HG03196 (cell line): Measurements from ENCODE around the gene HIBCH.
A peak's percentile ranks its signal among the peaks of the same experiment; 100 is the strongest.
"Not testable (repeated sequence)": the region's sequence is repeated elsewhere in the genome, so short reads cannot be mapped to it uniquely, and the experiment has no call there.

ENCODE experiments used
- ATAC-seq: cut with Tn5 transposase; IDR thresholded peaks from one replicate; pipeline ENCODE4 v1.9.1; 2021; ENCODE audit not compliant: unreplicated experiment

The HIBCH gene, protein sequence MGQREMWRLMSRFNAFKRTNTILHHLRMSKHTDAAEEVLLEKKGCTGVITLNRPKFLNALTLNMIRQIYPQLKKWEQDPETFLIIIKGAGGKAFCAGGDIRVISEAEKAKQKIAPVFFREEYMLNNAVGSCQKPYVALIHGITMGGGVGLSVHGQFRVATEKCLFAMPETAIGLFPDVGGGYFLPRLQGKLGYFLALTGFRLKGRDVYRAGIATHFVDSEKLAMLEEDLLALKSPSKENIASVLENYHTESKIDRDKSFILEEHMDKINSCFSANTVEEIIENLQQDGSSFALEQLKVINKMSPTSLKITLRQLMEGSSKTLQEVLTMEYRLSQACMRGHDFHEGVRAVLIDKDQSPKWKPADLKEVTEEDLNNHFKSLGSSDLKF

DNA sequence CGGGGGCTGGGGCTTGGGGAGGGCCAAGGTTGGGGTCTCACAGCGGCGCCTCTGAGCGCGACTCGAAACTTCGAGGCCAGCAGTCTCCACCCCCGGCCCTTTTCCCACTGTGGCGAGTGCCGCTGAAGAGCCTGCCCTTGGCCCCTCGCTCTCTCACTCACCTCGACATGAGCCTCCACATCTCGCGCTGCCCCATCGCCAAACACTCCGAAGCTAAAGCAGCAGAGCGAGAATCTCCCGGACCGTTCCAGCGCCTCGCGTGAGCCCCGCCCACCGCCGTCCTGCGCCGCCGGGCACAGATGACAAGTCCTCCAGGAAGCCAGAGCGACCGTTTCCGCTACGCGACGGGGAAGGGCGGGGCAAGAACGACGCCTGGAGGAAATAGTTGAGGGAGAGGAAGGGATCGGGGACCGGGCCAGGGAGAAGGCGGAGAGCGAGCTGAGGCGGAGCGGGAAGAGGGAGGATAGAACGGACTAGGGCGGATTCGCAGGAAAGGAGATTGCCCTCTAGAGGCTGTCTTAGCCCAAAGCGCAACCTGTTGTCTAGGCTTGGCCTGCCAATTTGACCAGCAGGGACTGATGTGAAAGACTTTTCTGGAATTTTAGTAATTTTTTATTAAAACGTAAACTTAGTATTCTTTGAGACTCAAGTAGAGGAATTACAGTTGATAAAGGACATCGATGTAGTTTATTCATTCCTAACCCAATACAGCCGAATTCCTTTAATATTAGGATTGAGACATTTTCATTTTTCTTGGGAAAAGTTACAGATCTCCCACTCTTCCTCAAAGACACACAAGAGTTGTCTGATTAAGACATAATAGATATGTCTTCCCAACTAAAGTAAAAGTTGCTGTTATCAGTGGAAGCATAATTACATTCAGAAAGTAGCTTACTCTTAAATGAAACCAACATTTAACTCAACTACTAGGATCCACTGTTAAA is at the start of gene HIBCH:
Gene HIBCH (minus strand): TSS at position 272 of the 944 bp plus-strand sequence. CDS start 76 bp downstream, at position 196.
- ATAC-seq: peak; percentile 93

DNA sequence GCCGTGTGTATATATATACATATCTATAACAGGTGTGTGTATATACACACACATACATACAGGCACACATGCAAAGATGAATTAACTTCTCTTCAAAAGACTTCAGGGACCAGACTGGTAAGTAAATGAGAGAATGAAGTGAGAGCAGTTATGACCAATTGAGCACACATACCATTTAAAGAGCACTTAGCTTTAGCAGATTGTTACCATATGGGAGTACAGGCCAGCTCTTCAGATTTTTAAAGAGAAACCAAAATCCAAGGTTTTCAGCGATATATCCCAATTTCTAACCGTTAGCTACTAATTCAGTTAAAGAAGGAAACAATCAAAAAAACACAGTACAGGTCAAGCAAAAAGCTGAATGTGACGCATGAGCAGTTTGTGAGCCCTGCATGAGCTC is 47.5 kb upstream of the HIBCH start:
- ATAC-seq: no peak

DNA sequence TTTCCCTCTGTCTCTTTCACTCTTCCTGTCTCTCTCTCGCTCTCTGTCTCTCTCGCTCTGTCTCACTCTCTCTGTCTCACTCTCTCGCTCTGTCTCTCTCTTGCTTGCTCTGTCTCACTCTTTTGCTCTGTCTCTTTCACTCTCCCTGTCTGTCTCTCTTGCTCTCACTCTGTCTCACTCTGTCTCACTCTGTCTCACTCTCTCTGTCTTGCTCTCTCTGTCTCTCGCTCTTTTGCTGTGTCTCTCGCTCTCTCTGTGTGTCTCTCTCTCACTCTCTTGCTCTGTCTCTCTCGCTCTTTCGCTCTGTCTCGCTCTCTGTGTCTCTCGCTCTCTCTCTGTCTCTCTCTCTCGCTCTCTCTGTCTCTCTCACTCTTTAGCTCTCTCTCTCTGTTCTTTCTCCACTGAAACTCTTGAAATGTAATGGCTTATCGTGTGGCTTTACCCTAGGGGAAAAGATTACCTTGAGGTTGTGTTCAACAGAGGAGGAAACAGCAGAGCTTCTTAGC is 46.7 kb upstream of the HIBCH start:
- no peak for ATAC-seq

DNA sequence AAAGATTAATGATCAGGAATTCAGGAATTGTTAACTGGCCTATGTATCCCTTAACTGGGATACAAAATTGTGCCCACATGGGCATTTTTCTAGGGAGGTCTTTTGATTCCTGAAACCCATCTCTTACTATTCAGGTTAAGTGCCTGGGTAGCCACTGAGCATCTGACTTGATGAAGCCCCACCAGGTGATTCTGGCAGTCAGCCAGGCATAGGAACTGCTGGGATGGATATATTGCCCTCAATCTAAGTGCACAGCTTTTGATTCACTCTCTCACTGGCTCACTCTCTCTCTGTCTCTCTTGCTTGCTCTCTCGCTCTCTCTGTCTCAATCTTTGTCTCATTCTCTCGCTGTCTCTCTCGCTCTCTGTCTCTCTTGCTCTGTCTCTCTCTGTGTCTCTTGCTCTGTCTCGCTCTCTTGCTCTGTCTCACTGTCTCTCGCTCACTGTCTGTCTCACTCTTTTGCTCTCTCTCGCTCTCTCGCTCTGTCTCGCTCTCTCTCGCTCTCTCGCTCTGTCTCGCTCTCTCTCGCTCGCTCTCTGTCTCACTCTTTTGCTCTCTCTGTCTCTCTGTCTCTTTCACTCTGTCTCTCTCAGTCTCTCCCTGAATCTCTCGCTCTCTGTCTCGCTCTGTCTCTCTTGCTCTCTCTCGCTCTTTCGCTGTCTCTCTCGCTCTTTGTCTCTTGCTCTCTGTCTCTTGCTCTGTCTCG is 46.0 kb upstream of the HIBCH start:
- ATAC-seq: no peak

DNA sequence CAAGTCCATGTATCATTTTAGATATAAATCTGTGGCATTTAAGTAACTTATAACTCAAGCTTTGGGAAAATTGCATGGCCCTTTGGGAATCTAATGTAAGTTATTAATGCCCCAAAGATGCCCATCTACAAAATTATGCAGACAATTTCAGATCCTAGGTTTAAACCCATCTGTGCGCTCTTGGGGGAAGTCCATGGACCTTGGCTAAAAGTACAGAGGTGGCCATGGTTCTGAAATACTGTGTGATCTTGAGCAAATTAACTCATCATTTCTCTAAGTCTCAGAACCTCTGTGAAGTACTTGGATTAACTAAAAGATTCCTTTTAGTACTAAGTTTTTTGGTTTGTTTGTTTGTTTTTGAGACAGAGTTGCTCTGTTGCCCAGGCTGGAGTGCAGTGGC is 43.3 kb upstream of the HIBCH start:
- ATAC-seq: no peak

DNA sequence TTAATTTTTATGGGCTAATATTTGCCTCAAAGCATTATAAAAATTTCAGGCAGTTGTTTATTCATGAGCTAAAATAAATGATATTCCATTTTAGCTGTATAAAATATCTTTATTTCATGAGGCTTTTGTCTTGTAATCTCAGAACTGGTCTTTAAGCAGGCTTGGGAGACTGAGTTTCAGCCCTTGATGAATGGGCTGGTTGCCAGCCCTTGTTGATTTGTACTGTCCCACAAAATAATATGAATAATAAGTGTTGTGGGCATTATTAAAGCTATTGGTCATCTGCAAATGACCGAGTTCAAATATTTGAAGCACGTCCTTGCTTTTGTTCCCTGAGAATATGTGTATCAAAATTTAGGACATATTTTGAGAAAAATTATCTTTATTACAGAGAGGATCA is 41.9 kb upstream of the HIBCH start:
- ATAC-seq: no peak

DNA sequence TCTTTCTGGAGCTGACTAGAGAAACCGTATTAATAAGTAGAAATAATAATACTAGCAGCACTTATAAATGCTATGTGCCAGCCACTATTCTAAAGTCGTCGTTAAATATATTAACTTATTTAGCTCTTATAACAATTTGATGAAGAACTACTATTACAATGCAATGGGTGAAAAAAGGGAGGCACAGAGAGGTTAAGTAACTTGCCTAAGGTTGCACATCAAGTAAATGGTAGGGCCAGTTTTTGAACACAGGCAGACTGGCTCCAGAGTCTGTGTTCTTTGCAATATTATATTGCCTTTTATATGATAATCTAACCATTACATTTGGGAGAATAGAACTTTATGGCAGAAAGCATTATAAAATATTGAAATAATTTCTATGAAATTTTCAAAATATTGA is 41.3 kb upstream of the HIBCH start:
- no peak for ATAC-seq

DNA sequence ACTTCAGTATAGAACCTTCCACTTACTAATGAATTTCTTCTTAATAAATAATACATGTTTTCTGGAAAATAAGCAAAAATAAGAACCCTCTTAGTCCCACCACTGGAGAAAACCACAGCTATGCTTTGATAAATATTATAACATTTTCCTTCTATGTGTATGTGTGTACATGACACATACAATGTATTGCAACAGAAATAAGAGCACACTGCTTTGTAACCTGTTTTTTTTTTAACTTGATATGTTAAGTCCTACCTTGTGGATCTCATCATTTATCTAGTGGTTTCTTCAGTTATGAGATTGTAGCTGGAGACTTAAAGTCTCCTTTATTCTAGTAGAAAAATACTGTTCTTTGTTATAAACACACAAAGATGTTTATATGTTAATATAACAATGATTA is 40.9 kb upstream of the HIBCH start:
- ATAC-seq: no peak

DNA sequence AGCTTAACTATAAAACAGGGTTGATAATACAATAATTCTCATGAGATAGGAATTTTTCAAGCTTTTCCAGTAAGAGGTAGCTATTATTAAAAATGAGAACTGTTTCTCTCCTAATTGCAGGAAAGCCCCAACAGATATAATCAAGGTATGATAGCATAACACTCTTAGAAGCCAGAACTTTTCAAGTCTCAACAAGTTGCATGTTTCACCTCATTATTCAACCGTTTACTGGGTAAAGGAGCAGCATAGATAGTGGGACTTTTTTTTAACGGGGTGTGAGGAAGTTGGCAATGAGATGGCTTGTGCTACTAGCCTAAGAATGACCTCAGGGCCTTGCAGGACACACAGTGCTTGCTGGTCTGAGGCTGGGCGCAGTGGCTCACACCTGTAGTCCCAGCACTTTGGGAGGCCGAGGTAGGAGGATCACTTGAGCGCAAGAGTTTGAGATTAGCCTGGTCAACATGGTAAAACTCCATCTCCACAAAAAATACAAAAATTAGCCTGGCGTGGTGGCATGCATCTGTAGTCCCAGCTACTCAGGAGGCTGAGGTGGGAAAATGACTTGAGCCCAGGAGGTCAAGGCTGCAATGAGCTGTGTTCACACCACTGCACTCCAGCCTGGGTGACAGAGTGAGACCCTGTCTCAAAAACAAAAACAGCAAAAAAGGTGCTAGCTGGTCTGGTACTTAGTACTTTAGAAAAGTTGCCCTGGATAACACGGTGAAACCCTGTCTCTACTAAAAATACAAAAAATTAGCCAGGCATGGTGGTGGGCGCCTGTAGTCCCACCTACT is 39.2 kb upstream of the HIBCH start:
- not testable (repeated sequence) for ATAC-seq

DNA sequence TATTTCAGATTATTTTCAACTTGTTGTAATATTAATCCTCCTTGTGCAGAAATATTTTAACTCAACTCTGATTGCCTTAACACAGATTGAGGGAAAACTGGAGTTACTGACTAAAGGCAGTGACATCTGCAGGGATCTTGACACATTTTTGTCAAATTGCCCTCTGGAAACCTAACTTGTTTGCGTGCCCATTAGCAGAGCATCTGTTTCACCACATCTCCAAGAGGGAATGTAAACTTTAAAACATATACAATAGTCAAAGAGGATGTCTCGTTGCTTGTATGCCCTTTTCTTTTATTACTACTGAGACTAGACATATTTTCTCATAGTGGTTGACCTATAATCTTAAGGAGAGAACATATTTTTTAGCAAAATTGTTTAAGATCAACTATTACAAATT is 38.0 kb upstream of the HIBCH start:
- ATAC-seq: no peak

DNA sequence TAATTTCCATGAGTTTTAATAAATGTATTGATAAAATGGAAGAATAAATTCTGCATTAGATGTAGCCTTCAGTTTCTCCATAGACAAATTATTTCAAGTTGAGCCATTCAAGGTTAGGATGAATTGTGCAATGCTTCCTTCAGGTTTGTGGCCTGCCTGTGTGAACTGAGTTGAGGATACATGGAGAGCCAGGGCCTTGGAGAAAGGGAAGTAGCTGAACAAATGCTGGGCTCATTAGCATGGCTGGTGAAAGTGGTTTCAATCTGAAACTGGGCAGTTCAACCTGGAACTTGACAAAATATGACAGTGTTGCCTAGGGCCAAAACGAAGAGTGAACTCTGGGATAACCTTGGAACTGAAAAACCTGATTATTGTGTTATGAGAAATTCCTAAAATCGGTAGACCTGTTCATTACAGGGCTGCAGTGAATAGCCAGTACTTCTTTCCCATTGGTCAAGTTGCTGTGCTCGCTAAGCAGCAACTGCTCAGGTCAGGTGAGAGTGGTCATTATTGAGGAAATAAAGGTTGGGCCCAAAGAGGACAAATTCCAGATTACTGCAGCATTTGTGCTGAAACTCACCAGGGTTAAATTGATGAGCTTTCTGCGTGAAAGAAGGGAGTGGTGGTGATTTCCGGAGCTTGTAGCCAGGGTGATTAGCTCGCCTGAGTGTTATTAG is 36.5 kb upstream of the HIBCH start:
- no peak for ATAC-seq

DNA sequence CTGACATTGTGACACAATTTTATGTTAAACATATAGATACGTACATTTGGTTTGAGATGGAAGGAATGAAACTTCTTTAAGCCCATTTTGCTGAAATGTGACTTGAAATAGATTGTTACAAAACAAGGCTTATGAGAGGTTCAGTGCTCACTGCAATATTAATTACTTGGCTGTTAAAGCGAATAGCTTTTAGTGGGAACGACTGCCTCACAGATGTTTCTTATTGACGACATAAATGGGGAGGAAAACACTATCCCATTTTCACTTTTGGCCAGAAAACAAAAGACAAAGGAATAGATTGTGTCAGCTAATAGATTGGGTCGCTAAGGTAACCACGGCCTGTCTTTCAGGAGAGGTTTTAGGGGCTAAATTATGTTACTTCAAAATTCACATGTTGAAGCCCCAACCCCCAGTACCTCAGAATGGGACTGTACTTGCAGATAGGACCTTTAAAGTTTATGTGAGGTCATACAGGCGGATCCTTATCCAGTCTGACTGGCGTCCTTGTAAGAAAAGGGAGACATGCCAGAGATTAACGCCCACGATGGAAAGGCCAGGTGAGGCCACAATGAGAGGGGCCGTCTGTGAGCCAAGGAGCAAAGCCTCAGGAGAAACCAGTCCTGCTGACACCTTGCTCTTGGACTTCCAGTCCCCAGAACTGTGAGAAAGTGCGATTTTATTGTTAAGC is 34.5 kb upstream of the HIBCH start:
- ATAC-seq: no peak

DNA sequence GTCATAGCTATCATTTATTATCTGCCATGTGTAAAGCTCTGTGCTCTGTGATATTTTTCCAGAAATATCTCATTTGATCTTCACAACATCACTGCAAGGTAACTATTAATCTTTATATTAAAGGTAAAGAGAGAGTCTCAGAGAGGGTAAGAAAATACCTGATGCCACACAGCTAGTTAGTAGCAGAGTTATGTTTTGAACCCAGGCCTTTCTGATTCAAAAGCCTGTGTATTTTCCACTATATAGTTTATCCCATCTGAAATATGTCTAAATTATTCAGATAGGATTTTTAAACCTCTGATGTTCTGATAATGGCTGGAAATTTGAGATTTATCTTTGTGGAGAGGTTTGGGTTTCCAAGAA is 33.9 kb upstream of the HIBCH start:
- ATAC-seq: no peak

DNA sequence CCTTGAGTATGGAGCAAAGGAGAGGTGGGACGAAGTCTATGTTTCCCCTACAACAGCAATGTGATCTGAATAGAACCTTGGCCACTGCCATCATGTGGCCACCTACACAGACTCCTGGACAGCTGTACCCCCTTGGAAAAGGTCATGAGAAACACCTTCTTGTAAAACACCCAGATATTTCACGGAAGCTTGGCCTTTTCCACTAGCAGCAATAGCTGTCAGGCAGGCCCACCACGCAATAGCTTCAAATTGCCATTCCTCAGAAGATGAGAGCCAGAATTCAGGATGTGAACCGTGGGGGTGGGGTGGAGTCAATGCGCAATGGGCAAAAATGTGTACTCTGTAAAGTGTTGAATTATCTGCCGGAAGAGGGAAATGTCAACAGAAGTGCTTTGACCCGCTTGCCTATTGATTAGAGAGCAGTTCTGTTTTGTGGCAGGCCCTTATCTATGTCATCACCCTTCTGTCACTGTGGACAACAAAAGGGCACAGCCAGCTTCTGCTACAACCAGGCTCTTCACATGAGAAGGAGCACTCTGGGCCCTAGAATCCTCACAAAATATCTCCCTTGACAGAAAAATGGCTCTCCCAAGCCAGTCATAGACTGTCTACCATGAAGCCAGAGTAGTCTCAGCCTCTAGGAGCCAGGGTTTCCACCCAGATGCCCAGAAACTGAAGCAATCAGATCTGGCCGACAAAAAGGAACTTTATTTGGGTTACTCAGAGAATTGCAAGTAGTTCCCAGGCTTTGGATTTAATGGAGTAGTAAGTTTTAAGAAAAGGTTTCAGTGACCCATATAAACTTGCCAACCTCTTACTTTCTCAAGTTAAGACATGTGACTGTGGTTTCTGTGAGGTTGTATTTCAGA is 33.3 kb upstream of the HIBCH start:
- no peak for ATAC-seq

DNA sequence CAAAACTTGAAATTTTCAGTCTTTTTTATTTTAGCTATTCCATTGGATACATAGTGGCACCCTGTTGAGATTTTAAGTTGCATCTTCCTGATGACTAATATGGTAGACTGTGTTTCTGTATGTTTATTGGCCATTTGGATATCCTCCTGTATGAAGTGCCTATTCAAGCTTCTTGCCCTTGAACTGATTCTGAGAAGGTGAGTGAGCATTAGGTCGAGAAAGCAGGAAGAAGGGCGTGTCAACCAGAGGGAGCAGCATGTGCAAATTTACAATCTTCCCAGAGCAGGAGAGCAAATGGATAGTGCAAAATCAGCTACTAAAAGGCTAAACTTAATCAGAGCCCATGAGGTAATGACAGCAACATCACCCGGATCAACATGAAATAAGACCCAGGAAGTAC is 32.3 kb upstream of the HIBCH start:
- no peak for ATAC-seq

DNA sequence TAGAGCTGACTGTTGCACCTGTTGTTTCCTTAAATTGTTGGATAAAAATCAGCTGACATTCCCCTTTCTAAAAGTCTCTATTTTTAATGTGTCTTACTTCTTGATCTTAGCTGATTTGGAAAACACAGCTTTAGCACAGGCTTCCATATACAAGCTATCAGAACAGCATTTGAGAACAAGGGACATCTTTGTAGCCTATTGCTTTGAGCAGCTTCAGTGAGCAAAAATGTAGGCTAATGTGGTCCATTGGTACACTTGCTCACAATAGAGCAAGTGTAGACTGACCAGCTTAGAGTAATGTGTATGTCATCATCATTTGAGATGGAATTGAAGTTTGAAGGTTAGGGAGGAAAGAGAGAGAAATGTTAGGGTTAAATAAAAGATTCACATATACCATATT is 30.7 kb upstream of the HIBCH start:
- no peak for ATAC-seq

DNA sequence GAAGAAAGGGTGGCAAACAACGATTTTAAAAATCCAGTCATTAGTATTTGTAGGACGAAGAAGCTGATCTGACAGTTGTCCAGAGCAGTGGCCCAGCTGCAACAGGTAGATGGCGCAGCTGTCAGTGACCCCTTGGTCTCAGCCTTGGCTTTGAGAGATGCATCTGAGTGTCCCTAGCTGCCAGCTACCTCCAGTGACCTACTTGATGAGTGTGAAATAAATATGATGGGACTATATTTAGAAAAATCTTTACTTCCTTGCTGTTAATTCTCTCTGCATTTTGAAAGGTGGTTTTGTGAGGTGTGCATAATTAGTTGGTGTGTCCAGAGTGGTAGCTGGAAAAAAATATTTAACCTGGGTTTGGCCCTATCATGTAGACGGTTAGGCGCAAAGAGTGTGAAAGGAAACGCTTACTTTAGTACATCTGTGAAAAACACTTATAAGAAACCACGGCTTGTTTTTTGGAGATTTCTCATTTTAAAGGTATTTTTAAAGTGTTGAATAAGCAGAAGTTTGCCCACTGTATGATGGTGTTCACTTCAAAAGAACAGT is 24.7 kb upstream of the HIBCH start:
- ATAC-seq: peak; percentile 80
